ENCODE measurements around the gene CDC42EP2. TPM values are rescaled to one million over a fixed set of nuclear protein-coding genes. Genes with fewer than 3 reads are reported as not detected.
A peak's percentile ranks its signal among the peaks of the same experiment; 100 is the strongest.

Gene CDC42EP2
- total and polyA plus RNA-seq, 4 donors = 9.2 to 35.0 (median 26.2) TPM

DNA sequence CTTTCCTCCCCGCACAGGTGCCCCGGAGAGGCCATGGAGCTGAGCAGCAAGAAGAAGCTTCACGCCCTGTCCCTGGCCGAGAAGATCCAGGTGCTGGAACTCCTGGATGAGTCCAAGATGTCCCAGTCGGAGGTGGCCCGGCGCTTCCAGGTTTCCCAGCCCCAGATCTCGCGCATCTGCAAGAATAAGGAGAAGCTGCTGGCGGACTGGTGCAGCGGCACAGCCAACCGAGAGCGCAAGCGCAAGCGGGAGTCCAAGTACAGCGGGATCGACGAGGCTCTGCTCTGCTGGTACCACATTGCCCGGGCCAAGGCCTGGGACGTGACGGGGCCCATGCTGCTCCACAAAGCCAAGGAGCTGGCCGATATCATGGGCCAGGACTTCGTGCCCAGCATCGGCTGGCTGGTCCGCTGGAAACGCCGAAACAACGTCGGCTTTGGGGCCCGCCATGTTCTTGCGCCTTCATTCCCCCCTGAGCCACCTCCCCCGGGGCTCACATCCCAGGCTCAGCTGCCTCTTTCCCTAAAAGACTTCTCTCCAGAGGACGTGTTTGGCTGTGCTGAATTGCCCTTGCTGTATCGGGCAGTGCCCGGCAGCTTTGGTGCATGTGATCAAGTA, 41.2 kb downstream of the CDC42EP2 start:
- peaks cover 0 to 13% (median 6%) of the 10 kb centered on the region in 5 donors for H3K4me1 ChIP-seq (ENCODE audit: control insufficient read depth in 5 of 5, insufficient read depth in 5 of 5, low read length in 5 of 5)
- peak in 2 of 3 donors; percentile 18 to 48 for DNase-seq
- WGBS, 2 donors = 40 to 57% methylated on average over 35 of the region's 35 CpGs
- no peak for TF ChIP-seq CTCF (IDR thresholded peaks at IDR 0.05; ENCODE audit: control extremely low read depth, extremely low read depth)
- H3K9ac ChIP-seq (ENCODE audit: insufficient read depth in 1 of 2, low read length in 2 of 2) = no peak overlapping the region
- no peaks in the 10 kb centered on the region for H3K9me3 ChIP-seq (ENCODE audit: control insufficient read depth in 4 of 4, insufficient read depth in 3 of 4, low read length in 3 of 4)
- H3K27ac ChIP-seq (ENCODE audit: low read depth in 1 of 2, low read length in 1 of 2) = no peak overlapping the region
- H3K4me3 ChIP-seq = no peak overlapping the region
- peaks cover 0 to 8% (median 8%) of the 10 kb centered on the region in 3 donors for H3K27me3 ChIP-seq (ENCODE audit: control insufficient read depth in 3 of 3, insufficient read depth in 3 of 3, low read length in 2 of 3)
- H3K36me3 ChIP-seq (ENCODE audit: control insufficient read depth in 4 of 4, insufficient read depth in 4 of 4, low read length in 4 of 4) = peaks cover under 1 to 16% (median 9%) of the 10 kb centered on the region in 4 donors
- ATAC-seq (ENCODE audit: insufficient read depth, low FRiP score) = no peak

DNA sequence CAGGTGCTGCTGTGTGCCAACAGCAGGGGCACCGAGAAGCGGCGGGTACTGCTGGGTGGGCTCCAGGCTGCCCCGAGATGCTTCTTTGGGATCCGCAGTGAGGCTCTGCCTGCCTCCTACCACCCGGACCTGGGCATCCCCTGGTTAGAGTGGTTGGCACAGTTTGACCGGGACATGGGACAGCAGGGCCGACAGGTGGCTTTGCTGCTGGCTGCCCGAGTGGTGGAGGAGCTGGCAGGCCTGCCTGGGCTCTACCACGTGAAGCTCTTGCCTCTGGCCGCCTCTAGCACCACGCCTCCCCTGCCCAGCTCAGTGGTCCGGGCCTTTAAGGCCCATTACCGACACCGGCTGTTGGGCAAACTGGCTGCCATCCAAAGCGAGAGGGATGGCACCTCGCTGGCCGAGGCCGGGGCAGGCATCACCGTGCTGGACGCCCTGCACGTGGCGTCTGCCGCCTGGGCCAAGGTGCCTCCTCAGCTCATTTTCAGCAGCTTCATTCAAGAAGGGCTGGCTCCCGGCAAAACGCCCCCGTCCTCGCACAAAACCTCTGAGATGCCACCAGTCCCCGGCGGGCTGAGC, 41.8 kb downstream of the CDC42EP2 start:
- TF ChIP-seq CTCF (IDR thresholded peaks at IDR 0.05; ENCODE audit: control extremely low read depth, extremely low read depth) = no peak
- H3K9ac ChIP-seq (ENCODE audit: insufficient read depth in 1 of 2, low read length in 2 of 2) = no peak overlapping the region
- peaks cover 0 to 8% (median 8%) of the 10 kb centered on the region in 3 donors for H3K27me3 ChIP-seq (ENCODE audit: control insufficient read depth in 3 of 3, insufficient read depth in 3 of 3, low read length in 2 of 3)
- no peak for DNase-seq
- H3K27ac ChIP-seq (ENCODE audit: low read depth in 1 of 2, low read length in 1 of 2) = no peak overlapping the region
- no peak for ATAC-seq (ENCODE audit: insufficient read depth, low FRiP score)
- no peaks in the 10 kb centered on the region for H3K9me3 ChIP-seq (ENCODE audit: control insufficient read depth in 4 of 4, insufficient read depth in 3 of 4, low read length in 3 of 4)
- WGBS, 2 donors = 90 to 97% methylated on average over 30 of the region's 30 CpGs
- H3K4me3 ChIP-seq = no peak overlapping the region
- H3K36me3 ChIP-seq (ENCODE audit: control insufficient read depth in 4 of 4, insufficient read depth in 4 of 4, low read length in 4 of 4) = peaks cover 0 to 10% (median 5%) of the 10 kb centered on the region in 4 donors
- peaks cover 0 to 13% (median 6%) of the 10 kb centered on the region in 5 donors for H3K4me1 ChIP-seq (ENCODE audit: control insufficient read depth in 5 of 5, insufficient read depth in 5 of 5, low read length in 5 of 5)

- 69 to 83% methylated on average over 8 of the region's 8 CpGs for WGBS, 2 donors
- Histone ChIP-seq H3K4me3 (no peak overlapping the region), H3K9me3 (ENCODE audit: control insufficient read depth in 4 of 4, insufficient read depth in 3 of 4, low read length in 3 of 4) (no peaks in the 10 kb centered on the region), H3K4me1 (ENCODE audit: control insufficient read depth in 5 of 5, insufficient read depth in 5 of 5, low read length in 5 of 5) (peaks cover 0 to 13% (median 6%) of the 10 kb centered on the region in 5 donors), H3K27ac (ENCODE audit: low read depth in 1 of 2, low read length in 1 of 2) (no peak overlapping the region), H3K36me3 (ENCODE audit: control insufficient read depth in 4 of 4, insufficient read depth in 4 of 4, low read length in 4 of 4) (no peaks in the 10 kb centered on the region), H3K27me3 (ENCODE audit: control insufficient read depth in 3 of 3, insufficient read depth in 3 of 3, low read length in 2 of 3) (peaks cover 0 to 8% (median 8%) of the 10 kb centered on the region in 3 donors), H3K9ac (ENCODE audit: insufficient read depth in 1 of 2, low read length in 2 of 2) (no peak overlapping the region)
- no peak for DNase-seq
- ATAC-seq (ENCODE audit: insufficient read depth, low FRiP score) = no peak
- no peak for TF ChIP-seq CTCF (IDR thresholded peaks at IDR 0.05; ENCODE audit: control extremely low read depth, extremely low read depth)
These were observed 43.2 kb downstream of the CDC42EP2 start for GRCh38 chr11:65357856-65358356.

All from lung (tissue), 12 donors.